ENCODE results near the gene VIT.
"Not testable (repeated sequence)": the region's sequence is repeated elsewhere in the genome, so short reads cannot be mapped to it uniquely, and the experiment has no call there.

The VIT gene

DNA sequence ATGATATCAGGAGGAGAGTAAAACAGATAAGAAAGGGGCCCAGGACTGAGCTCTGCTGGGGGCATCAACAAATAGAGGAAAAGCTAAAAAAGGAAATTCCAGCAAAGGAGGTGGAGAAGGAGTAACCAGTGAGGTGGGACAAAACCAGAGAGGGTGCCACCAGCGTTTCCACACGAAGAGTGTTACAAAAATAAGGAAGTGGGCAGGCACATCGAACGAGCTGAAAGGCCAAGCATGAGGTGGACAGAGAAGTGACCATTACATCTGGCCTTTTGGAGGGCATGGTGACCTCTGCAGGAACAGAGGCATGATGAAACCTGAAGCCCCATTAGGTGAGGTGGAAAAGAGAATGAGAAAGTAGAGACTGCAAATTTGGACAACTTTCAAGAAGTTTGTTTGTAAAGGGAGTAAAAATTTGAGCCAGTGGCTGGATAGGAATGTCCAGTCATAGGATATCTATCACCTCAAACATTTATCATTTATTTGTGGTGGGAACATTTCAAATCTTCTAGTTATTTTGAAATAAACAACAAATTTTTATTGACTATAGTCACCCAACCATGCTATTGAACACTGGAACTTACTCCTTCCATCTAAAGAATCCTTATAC lies 18.4 kb upstream of the VIT start:
- no peak overlapping the region for H3K4me3 ChIP-seq (ENCODE audit: low read depth, low read length)

DNA sequence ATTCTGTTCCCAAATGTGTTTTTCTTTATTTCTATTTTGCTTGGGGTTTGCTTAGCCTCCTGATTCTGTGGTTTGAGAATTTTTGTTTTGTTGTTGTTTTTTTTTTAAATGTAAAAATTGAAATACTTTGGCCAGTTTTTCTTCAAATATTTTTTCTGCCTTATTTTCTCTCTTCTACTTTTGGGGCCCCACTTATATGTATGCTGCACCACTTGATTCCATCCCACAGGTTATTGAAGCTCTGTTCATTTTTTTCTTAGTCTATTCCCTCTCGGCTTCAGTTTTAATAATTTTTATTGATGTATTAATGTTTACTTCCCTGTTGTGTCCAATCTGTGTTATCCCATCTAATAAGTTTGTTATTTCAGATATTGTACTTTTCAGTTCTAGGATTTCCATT lies 17.7 kb upstream of the VIT start:
- Histone ChIP-seq H3K4me3 (ENCODE audit: low read depth, low read length) (no peak overlapping the region), H3K27ac (ENCODE audit: low read depth, low read length) (peak overlapping the region; percentile 46), H3K4me1 (ENCODE audit: control insufficient read depth, insufficient read depth, low read length, unreplicated experiment) (peaks cover 11% of the 10 kb centered on the region), H3K36me3 (ENCODE audit: insufficient read depth, low read length) (peaks cover 3% of the 10 kb centered on the region), H3K27me3 (ENCODE audit: insufficient read depth, low read length) (no peaks in the 10 kb centered on the region), H2AFZ (ENCODE audit: low read length, unreplicated experiment) (no peak overlapping the region), H3K79me2 (ENCODE audit: control insufficient read depth, insufficient read depth, low read length, unreplicated experiment) (no peaks in the 10 kb centered on the region)

More for the DNA sequence above, 18.4 kb upstream of the VIT start:
- Histone ChIP-seq H3K27me3 (ENCODE audit: insufficient read depth, low read length) (no peaks in the 10 kb centered on the region), H3K4me1 (ENCODE audit: control insufficient read depth, insufficient read depth, low read length, unreplicated experiment) (peaks cover 11% of the 10 kb centered on the region), H3K36me3 (ENCODE audit: insufficient read depth, low read length) (peaks cover 3% of the 10 kb centered on the region), H3K79me2 (ENCODE audit: control insufficient read depth, insufficient read depth, low read length, unreplicated experiment) (no peaks in the 10 kb centered on the region), H3K27ac (ENCODE audit: low read depth, low read length) (peak overlapping the region; percentile 63), H2AFZ (ENCODE audit: low read length, unreplicated experiment) (no peak overlapping the region)

GRCh38 chr2:36680012-36680411 lies 16.5 kb upstream of the VIT start:
- Histone ChIP-seq H3K27me3 (ENCODE audit: insufficient read depth, low read length) (no peaks in the 10 kb centered on the region), H3K79me2 (ENCODE audit: control insufficient read depth, insufficient read depth, low read length, unreplicated experiment) (no peaks in the 10 kb centered on the region), H3K4me3 (ENCODE audit: low read depth, low read length) (no peak overlapping the region), H3K27ac (ENCODE audit: low read depth, low read length) (no peak overlapping the region), H3K36me3 (ENCODE audit: insufficient read depth, low read length) (peaks cover 3% of the 10 kb centered on the region), H3K4me1 (ENCODE audit: control insufficient read depth, insufficient read depth, low read length, unreplicated experiment) (peaks cover 11% of the 10 kb centered on the region), H2AFZ (ENCODE audit: low read length, unreplicated experiment) (no peak overlapping the region)

GRCh38 chr2:36682562-36682961 lies 13.9 kb upstream of the VIT start:
- Histone ChIP-seq H3K36me3 (ENCODE audit: insufficient read depth, low read length) (peaks cover 3% of the 10 kb centered on the region), H3K79me2 (ENCODE audit: control insufficient read depth, insufficient read depth, low read length, unreplicated experiment) (no peaks in the 10 kb centered on the region), H3K27me3 (ENCODE audit: insufficient read depth, low read length) (no peaks in the 10 kb centered on the region), H2AFZ (ENCODE audit: low read length, unreplicated experiment) (no peak overlapping the region), H3K4me3 (ENCODE audit: low read depth, low read length) (no peak overlapping the region), H3K4me1 (ENCODE audit: control insufficient read depth, insufficient read depth, low read length, unreplicated experiment) (peaks cover 7% of the 10 kb centered on the region), H3K27ac (ENCODE audit: low read depth, low read length) (no peak overlapping the region)

DNA sequence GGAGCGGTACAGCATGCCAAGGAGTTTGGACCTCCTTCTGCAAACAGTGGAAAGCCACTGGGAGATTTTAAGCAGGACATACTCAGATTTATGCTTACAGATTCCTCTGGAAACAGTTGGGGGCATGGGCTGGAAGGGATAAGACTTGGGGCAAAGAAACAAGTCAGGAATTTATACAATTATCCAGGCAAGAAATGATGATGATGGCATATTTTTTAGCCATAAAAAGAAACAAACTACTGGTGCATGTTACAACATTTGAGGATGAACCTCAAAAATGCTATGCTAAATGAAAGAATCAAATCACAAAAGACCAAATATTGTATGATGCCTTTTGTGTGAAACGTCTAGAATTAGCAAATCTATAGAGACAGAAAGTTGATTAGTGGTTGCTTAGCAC lies 13.5 kb upstream of the VIT start:
- H3K27me3 ChIP-seq (ENCODE audit: insufficient read depth, low read length): no peaks in the 10 kb centered on the region
- peaks cover 3% of the 10 kb centered on the region for H3K4me1 ChIP-seq (ENCODE audit: control insufficient read depth, insufficient read depth, low read length, unreplicated experiment)
- no peak overlapping the region for H2AFZ ChIP-seq (ENCODE audit: low read length, unreplicated experiment)
- no peaks in the 10 kb centered on the region for H3K79me2 ChIP-seq (ENCODE audit: control insufficient read depth, insufficient read depth, low read length, unreplicated experiment)
- H3K27ac ChIP-seq (ENCODE audit: low read depth, low read length): no peak overlapping the region
- peaks cover 3% of the 10 kb centered on the region for H3K36me3 ChIP-seq (ENCODE audit: insufficient read depth, low read length)
- no peak overlapping the region for H3K4me3 ChIP-seq (ENCODE audit: low read depth, low read length)

DNA sequence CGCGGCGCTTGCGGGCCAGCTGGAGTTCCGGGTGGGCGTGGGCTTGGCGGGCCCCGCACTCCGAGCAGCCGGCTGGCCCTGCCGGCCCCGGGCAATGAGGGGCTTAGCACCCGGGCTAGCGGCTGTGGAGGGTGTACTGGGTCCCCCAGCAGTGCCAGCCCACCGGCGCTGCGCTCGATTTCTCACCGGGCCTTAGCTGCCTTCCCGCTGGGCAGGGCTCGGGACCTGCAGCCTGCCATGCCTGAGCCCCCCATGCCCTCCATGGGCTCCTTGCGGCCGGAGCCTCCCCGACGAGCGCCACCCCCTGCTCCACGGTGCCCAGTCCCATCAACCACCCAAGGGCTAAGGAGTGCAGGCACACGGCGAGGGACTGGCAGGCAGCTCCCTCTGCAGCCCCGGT lies 8.2 kb upstream of the VIT start:
- not testable (repeated sequence) for H3K79me2 ChIP-seq (ENCODE audit: control insufficient read depth, insufficient read depth, low read length, unreplicated experiment); H3K4me3 ChIP-seq (ENCODE audit: low read depth, low read length); H3K36me3 ChIP-seq (ENCODE audit: insufficient read depth, low read length); H3K4me1 ChIP-seq (ENCODE audit: control insufficient read depth, insufficient read depth, low read length, unreplicated experiment); H2AFZ ChIP-seq (ENCODE audit: low read length, unreplicated experiment); H3K27me3 ChIP-seq (ENCODE audit: insufficient read depth, low read length); H3K27ac ChIP-seq (ENCODE audit: low read depth, low read length)

DNA sequence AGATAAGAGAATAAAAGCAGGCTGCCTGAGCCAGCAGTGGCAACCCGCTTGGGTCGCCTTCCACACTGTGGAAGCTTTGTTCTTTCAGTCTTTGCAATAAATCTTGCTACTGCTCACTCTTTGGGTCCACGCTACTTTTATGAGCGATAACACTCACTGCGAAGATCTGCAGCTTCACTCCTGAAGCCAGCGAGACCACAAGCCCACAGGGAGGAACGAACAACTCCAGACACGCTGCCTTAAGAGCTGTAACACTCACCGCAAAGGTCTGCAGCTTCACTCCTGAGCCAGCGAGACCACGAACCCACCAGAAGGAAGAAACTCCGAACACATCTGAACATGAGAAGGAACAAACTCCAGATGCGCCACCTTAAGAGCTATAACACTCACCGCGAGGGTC lies 7.5 kb upstream of the VIT start:
- H2AFZ ChIP-seq (ENCODE audit: low read length, unreplicated experiment); H3K36me3 ChIP-seq (ENCODE audit: insufficient read depth, low read length); H3K27ac ChIP-seq (ENCODE audit: low read depth, low read length); H3K79me2 ChIP-seq (ENCODE audit: control insufficient read depth, insufficient read depth, low read length, unreplicated experiment); H3K27me3 ChIP-seq (ENCODE audit: insufficient read depth, low read length); H3K4me1 ChIP-seq (ENCODE audit: control insufficient read depth, insufficient read depth, low read length, unreplicated experiment); H3K4me3 ChIP-seq (ENCODE audit: low read depth, low read length): not testable (repeated sequence)

DNA sequence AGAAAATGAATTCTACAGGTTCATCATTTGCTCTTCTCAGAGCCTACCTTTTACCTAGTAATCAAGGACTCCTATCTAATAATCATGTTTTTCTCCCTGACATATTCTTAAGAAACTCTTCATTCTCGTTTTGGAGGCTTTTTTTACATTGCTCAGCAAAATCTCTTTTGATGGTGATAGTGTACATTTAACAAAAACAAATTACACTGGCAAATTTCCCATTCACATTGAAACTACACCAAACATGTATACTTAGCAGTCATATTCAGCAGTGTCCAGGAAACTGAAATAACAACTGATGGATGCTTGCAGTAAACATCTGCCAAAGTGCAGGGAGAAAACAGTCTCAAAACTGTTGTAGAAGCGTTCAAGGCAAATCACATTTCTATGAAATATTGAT lies 4.4 kb upstream of the VIT start:
- no peak overlapping the region for H3K4me3 ChIP-seq (ENCODE audit: low read depth, low read length)
- H2AFZ ChIP-seq (ENCODE audit: low read length, unreplicated experiment): no peak overlapping the region
- no peaks in the 10 kb centered on the region for H3K27me3 ChIP-seq (ENCODE audit: insufficient read depth, low read length)
- peaks cover 8% of the 10 kb centered on the region for H3K4me1 ChIP-seq (ENCODE audit: control insufficient read depth, insufficient read depth, low read length, unreplicated experiment)
- no peak overlapping the region for H3K27ac ChIP-seq (ENCODE audit: low read depth, low read length)
- no peaks in the 10 kb centered on the region for H3K79me2 ChIP-seq (ENCODE audit: control insufficient read depth, insufficient read depth, low read length, unreplicated experiment)
- H3K36me3 ChIP-seq (ENCODE audit: insufficient read depth, low read length): no peaks in the 10 kb centered on the region

GRCh38 chr2:36693825-36694224 lies 2.7 kb upstream of the VIT start:
- H3K4me1 ChIP-seq (ENCODE audit: control insufficient read depth, insufficient read depth, low read length, unreplicated experiment): peaks cover 11% of the 10 kb centered on the region
- no peak overlapping the region for H3K4me3 ChIP-seq (ENCODE audit: low read depth, low read length)
- peaks cover 4% of the 10 kb centered on the region for H3K79me2 ChIP-seq (ENCODE audit: control insufficient read depth, insufficient read depth, low read length, unreplicated experiment)
- H3K36me3 ChIP-seq (ENCODE audit: insufficient read depth, low read length): no peaks in the 10 kb centered on the region
- no peak overlapping the region for H2AFZ ChIP-seq (ENCODE audit: low read length, unreplicated experiment)
- no peaks in the 10 kb centered on the region for H3K27me3 ChIP-seq (ENCODE audit: insufficient read depth, low read length)
- no peak overlapping the region for H3K27ac ChIP-seq (ENCODE audit: low read depth, low read length)

DNA sequence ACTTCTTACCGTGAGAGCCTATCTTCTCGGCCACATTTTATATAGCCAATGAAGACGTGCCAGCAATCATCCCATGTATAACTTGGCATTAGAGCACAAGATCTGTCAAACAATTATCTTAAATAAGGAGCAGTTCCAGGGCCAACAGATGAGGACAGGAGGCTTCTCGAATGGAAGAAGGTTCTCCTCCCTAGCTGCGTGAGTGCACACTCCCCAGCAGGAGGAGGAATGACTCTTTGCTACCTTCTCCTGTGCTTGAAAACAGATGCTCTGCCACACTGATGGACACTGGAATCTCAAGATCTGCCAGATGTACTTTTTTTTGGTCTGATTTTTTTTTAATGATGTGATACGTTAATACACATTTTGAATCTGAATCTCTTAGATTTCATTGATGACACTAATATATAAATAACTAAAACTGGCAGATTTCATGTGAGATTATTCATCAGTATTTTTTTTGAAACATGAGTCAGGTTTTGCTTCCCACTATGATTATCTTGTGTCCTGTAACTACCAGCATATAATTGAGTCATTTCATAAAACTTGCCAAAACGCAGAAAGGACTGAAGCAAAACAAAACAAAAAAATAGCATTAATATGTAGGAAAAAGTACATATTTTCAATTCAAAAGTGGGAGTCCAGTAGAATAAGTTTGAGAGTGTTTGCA lies 626 bp upstream of the VIT start:
- peak overlapping the region; percentile 82 for H3K4me3 ChIP-seq (ENCODE audit: low read depth, low read length)

GRCh38 chr2:36697424-36698066 lies 1.0 kb downstream of the VIT start:
- H3K4me1 ChIP-seq (ENCODE audit: control insufficient read depth, insufficient read depth, low read length, unreplicated experiment): peaks cover 11% of the 10 kb centered on the region
- H3K4me3 ChIP-seq (ENCODE audit: low read depth, low read length): peak overlapping the region; percentile 82
- no peaks in the 10 kb centered on the region for H3K36me3 ChIP-seq (ENCODE audit: insufficient read depth, low read length)
- peak overlapping the region; percentile 29; the same call in 1 of the 2 replicates for H3K27ac ChIP-seq (ENCODE audit: low read depth, low read length)
- H3K79me2 ChIP-seq (ENCODE audit: control insufficient read depth, insufficient read depth, low read length, unreplicated experiment): peaks cover 4% of the 10 kb centered on the region
- peak overlapping the region; percentile 68 for H2AFZ ChIP-seq (ENCODE audit: low read length, unreplicated experiment)
- H3K27me3 ChIP-seq (ENCODE audit: insufficient read depth, low read length): no peaks in the 10 kb centered on the region

More for the DNA sequence above, 626 bp upstream of the VIT start:
- Histone ChIP-seq H3K79me2 (ENCODE audit: control insufficient read depth, insufficient read depth, low read length, unreplicated experiment) (peaks cover 4% of the 10 kb centered on the region), H2AFZ (ENCODE audit: low read length, unreplicated experiment) (peak overlapping the region; percentile 79), H3K27me3 (ENCODE audit: insufficient read depth, low read length) (no peaks in the 10 kb centered on the region), H3K4me1 (ENCODE audit: control insufficient read depth, insufficient read depth, low read length, unreplicated experiment) (peaks cover 11% of the 10 kb centered on the region), H3K27ac (ENCODE audit: low read depth, low read length) (peak overlapping the region; percentile 65), H3K36me3 (ENCODE audit: insufficient read depth, low read length) (no peaks in the 10 kb centered on the region)

Measured in ACC112 (cell line).